GM23248 (cell line): ENCODE measurements around the gene AOPEP. TPM values are rescaled to one million over a fixed set of nuclear protein-coding genes. Genes with fewer than 3 reads are reported as not detected.

ENCODE experiments used
- DNase-seq: peaks from one replicate; pipeline ENCODE4 v3.0.0-alpha.2; 2015
- H2AFZ ChIP-seq: fragments of 200-600 bp; sonication (generic); 2 replicates; pipeline ENCODE4 v1.6.1; 2016; ENCODE audit warnings: antibody characterized with exemption
- H3F3A ChIP-seq: fragments of 200-600 bp; sonication (generic); 2 replicates; pipeline ENCODE4 v1.6.1; 2016; ENCODE audit warnings: mild to moderate bottlenecking, antibody characterized with exemption, mixed run types; ENCODE audit not compliant: insufficient read depth
- H3K27ac ChIP-seq: fragments of 200-600 bp; sonication (generic); 2 replicates; pipeline ENCODE4 v1.5.1; 2016; ENCODE audit warnings: mild to moderate bottlenecking
- H3K27me3 ChIP-seq: fragments of 200-600 bp; sonication (generic); replicated peaks from 2 replicates; pipeline ENCODE4 v1.6.1; 2016; ENCODE audit warnings: mild to moderate bottlenecking; ENCODE audit not compliant: insufficient read depth
- H3K36me3 ChIP-seq: fragments of 200-600 bp; sonication (generic); 2 replicates; pipeline ENCODE4 v1.6.1; 2016; ENCODE audit warnings: low read depth, mild to moderate bottlenecking
- H3K4me1 ChIP-seq: fragments of 200-600 bp; sonication (generic); 2 replicates; pipeline ENCODE4 v1.6.1; 2016; ENCODE audit warnings: mild to moderate bottlenecking; ENCODE audit not compliant: insufficient read depth
- H3K4me2 ChIP-seq: fragments of 200-600 bp; sonication (generic); one replicate; pipeline ENCODE4 v1.6.1; 2016; ENCODE audit warnings: mild to moderate bottlenecking; ENCODE audit not compliant: unreplicated experiment
- H3K4me3 ChIP-seq: fragments of 200-600 bp; sonication (generic); 2 replicates; pipeline ENCODE4 v1.5.1; 2016; ENCODE audit warnings: mild to moderate bottlenecking
- H3K79me2 ChIP-seq: fragments of 200-600 bp; sonication (generic); 2 replicates; pipeline ENCODE4 v1.6.1; 2016; ENCODE audit warnings: mild to moderate bottlenecking; ENCODE audit not compliant: insufficient read depth
- H3K9ac ChIP-seq: fragments of 200-600 bp; sonication (generic); 2 replicates; pipeline ENCODE4 v1.6.1; 2016; ENCODE audit warnings: mild to moderate bottlenecking
- H3K9me2 ChIP-seq: fragments of 200-600 bp; sonication (generic); 2 replicates; pipeline ENCODE4 v1.6.1; 2016; ENCODE audit warnings: mixed run types, mild to moderate bottlenecking, moderate library complexity; ENCODE audit not compliant: insufficient read depth
- H3K9me3 ChIP-seq: fragments of 200-600 bp; sonication (generic); one replicate; pipeline ENCODE4 v1.6.1; 2017; ENCODE audit warnings: low read depth
- H4K20me1 ChIP-seq: fragments of 200-600 bp; sonication (generic); 2 replicates; pipeline ENCODE4 v1.6.0; 2016; ENCODE audit not compliant: insufficient read depth
- EZH2 ChIP-seq: fragments of 200-600 bp; sonication (generic); IDR thresholded peaks from 2 replicates; pipeline ENCODE4 v1.6.1; 2018; ENCODE audit warnings: antibody characterized with exemption, mild to moderate bottlenecking; ENCODE audit not compliant: insufficient read depth, poor library complexity, severe bottlenecking
- EZH2phosphoT487 ChIP-seq: fragments of 200-600 bp; sonication (generic); IDR thresholded peaks from 2 replicates; pipeline ENCODE4 v1.6.1; 2018; ENCODE audit warnings: antibody characterized with exemption, moderate library complexity, mild to moderate bottlenecking, low read depth; ENCODE audit not compliant: insufficient read depth
- WGBS, 2 experiments: methylation state at CpG; one replicate each; pipeline ENCODE4 v1.1.6; 2015 to 2017; ENCODE audit warnings: low lambda C conversion rate in 2 of 2, low coverage in 1 of 2; ENCODE audit errors: missing lambda C conversion rate in 2 of 2; 5-methylcytosine and 5-hydroxymethylcytosine counted together
- in situ Hi-C: fragments of 300-500 bp; cut with MboI; formaldehyde crosslinking; loops from 2 replicates; pipeline ENCODE4 v1.15.0; 2020
- polyA plus RNA-seq: library from polyadenylated mRNA; unstranded; fragments of >200 nt; fragmentation: Nextera tagmentation; extraction: Ambion mirVana; gene quantifications from 2 replicates; pipeline ENCODE4 v1.2.1, GENCODE V29; 2016
- total RNA-seq: library from RNA; depleted of rRNA; stranded (reverse); fragments of >200 nt; shearing (Covaris generic); gene quantifications from 2 replicates; pipeline ENCODE4 v1.2.3, GENCODE V29; 2014

AOPEP gene
- total and polyA plus RNA-seq, 2 experiments from 2014 or later = 90.0 to 120 TPM

DNA sequence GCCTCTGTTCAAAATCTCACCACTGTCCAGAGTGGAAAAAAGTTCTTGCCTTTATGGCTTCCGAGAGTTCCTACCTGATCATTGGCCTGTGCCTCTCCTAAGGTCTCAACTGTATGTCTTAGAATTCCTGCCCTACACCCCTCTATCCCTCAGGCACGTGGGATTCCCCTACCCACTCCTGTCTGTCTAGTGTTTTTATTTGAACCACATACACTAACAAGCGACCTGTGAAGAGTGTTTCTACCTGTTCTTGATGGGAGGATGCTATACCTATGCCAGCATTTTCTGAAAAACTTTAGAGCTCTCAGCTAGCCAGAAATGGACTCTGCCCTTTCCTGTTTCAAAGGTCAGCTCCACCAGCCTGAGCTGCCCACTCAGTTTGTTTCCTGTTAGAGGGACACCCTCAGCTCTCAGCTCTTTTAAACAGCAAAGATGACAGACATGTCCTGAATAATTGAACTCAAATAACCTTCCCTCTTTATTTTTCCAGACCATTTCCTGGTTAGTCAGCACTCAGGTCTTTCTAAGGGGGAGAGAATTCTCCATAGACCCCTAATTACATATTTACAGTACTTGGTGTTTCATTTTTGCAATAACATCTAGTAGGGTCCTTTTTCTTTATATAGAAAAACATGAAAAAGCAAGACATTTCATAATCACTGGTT lies 214.8 kb downstream of the AOPEP start:
- peaks cover 7% of the 10 kb centered on the region for H3K79me2 ChIP-seq
- H3K4me2 ChIP-seq = peak overlapping the region; percentile 5
- H3K4me1 ChIP-seq = peaks cover 58% of the 10 kb centered on the region
- no peaks in the 10 kb centered on the region for H4K20me1 ChIP-seq
- peak; percentile 18 for DNase-seq
- 81 to 82% methylated on average over 3 of the region's 3 CpGs for WGBS, 2 experiments
- H3K9me2 ChIP-seq = no peaks in the 10 kb centered on the region
- TF ChIP-seq EZH2phosphoT487 (no peak), EZH2 (no peak)
- no peak overlapping the region for H3K4me3 ChIP-seq
- no peaks in the 10 kb centered on the region for H3K36me3 ChIP-seq
- no peaks in the 10 kb centered on the region for H3K9me3 ChIP-seq
- no peak overlapping the region; the same call in 1 of the 2 replicates for H3K27ac ChIP-seq
- in situ Hi-C loops = no loop called here
- no peak overlapping the region for H2AFZ ChIP-seq
- no peaks in the 10 kb centered on the region for H3K27me3 ChIP-seq
- peaks cover 33% of the 10 kb centered on the region for H3F3A ChIP-seq
- H3K9ac ChIP-seq = no peak overlapping the region

- 96 to 100% methylated on average over 1 of the region's 1 CpG for WGBS, 2 experiments
- Histone ChIP-seq H3F3A (peaks cover 40% of the 10 kb centered on the region), H3K27me3 (no peaks in the 10 kb centered on the region), H3K79me2 (no peaks in the 10 kb centered on the region), H3K9me2 (no peaks in the 10 kb centered on the region), H3K9me3 (no peaks in the 10 kb centered on the region), H3K36me3 (no peaks in the 10 kb centered on the region), H3K4me2 (peak overlapping the region; percentile 37), H3K27ac (peak overlapping the region; percentile 97), H4K20me1 (no peaks in the 10 kb centered on the region), H3K4me1 (peaks cover 50% of the 10 kb centered on the region), H2AFZ (no peak overlapping the region), H3K9ac (peak overlapping the region; percentile 74), H3K4me3 (no peak overlapping the region)
- in situ Hi-C loops = no loop called here
- TF ChIP-seq EZH2phosphoT487 (no peak), EZH2 (no peak)
- DNase-seq = peak; percentile 64
Observed at GRCh38 chr9:94944626-94945025, 218.1 kb downstream of the AOPEP start.

- no peak overlapping the region for H2AFZ ChIP-seq
- H3K4me1 ChIP-seq = peaks cover 50% of the 10 kb centered on the region
- 7 to 9% methylated on average over 14 of the region's 14 CpGs for WGBS, 2 experiments
- no peaks in the 10 kb centered on the region for H3K27me3 ChIP-seq
- H4K20me1 ChIP-seq = no peaks in the 10 kb centered on the region
- peak overlapping the region; percentile 74 for H3K9ac ChIP-seq
- DNase-seq = peak; percentile 97
- no peaks in the 10 kb centered on the region for H3K36me3 ChIP-seq
- no peaks in the 10 kb centered on the region for H3K9me3 ChIP-seq
- 0 out of 2 replicates have a peak overlapping the region, but pooled peaks have one; percentile 9 for H3K4me3 ChIP-seq
- H3K79me2 ChIP-seq = no peaks in the 10 kb centered on the region
- peak overlapping the region; percentile 53 for H3K4me2 ChIP-seq
- TF ChIP-seq EZH2phosphoT487 (no peak), EZH2 (no peak)
- in situ Hi-C loops = no loop called here
- H3K27ac ChIP-seq = peak overlapping the region; percentile 97
- peaks cover 40% of the 10 kb centered on the region for H3F3A ChIP-seq
- no peaks in the 10 kb centered on the region for H3K9me2 ChIP-seq
Observed at GRCh38 chr9:94945197-94946144, 219.0 kb downstream of the AOPEP start.

DNA sequence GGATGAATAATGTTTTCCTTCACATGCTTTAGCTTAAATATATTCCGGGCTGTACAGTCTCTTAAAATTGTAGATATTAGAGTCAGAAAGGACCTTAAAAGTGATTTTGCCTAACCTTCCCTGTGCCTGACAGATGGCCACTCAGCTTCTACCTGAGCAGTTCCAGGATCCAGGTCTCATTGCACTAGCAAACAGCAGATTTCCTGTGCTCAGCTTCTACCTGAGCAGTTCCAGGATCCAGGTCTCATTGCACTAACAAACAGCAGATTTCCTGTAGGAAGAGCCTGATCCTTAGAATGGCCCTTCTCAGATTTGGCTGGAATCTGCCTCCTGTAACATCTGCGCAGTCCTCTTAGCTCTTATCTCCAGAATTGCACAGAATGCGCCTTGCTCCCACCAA lies 219.8 kb downstream of the AOPEP start:
- Histone ChIP-seq H3K4me3 (no peak overlapping the region), H3K36me3 (no peaks in the 10 kb centered on the region), H3K27me3 (no peaks in the 10 kb centered on the region), H2AFZ (no peak overlapping the region), H3K4me1 (peaks cover 49% of the 10 kb centered on the region), H3K9me3 (no peaks in the 10 kb centered on the region), H3K4me2 (peak overlapping the region; percentile 25), H3K27ac (peak overlapping the region; percentile 97), H3K9me2 (no peaks in the 10 kb centered on the region), H3K79me2 (no peaks in the 10 kb centered on the region), H3K9ac (peak overlapping the region; percentile 74), H3F3A (peaks cover 40% of the 10 kb centered on the region), H4K20me1 (no peaks in the 10 kb centered on the region)
- WGBS, 2 experiments = 69 to 70% methylated on average over 3 of the region's 3 CpGs
- in situ Hi-C loops = no loop called here
- no peak for DNase-seq
- TF ChIP-seq EZH2phosphoT487 = no peak
- TF ChIP-seq EZH2 = no peak
